Daoy (cell line): Measurements from ENCODE around the gene FRMD1. TPM values are rescaled to one million over a fixed set of nuclear protein-coding genes. Genes with fewer than 3 reads are reported as not detected.

Source experiments
- DNase-seq: peaks from one replicate; pipeline ENCODE4 v3.0.0-alpha.2; 2015; ENCODE audit warnings: low read depth
- total RNA-seq: library from RNA; depleted of rRNA; stranded (reverse); fragments of >200 nt; shearing (Covaris generic); gene quantifications from 2 replicates; pipeline ENCODE4 v1.2.3, GENCODE V29; 2014

Gene FRMD1
- total RNA-seq, 1 experiment from 2014 or later = not detected

- DNase-seq = no peak
These were observed 32.9 kb upstream of the FRMD1 start for GRCh38 chr6:168111911-168112310.

- no peak for DNase-seq
These were observed 31.4 kb upstream of the FRMD1 start for GRCh38 chr6:168110437-168110836.

GRCh38 chr6:168109171-168109570 is 30.2 kb upstream of the FRMD1 start:
- DNase-seq = no peak

DNA sequence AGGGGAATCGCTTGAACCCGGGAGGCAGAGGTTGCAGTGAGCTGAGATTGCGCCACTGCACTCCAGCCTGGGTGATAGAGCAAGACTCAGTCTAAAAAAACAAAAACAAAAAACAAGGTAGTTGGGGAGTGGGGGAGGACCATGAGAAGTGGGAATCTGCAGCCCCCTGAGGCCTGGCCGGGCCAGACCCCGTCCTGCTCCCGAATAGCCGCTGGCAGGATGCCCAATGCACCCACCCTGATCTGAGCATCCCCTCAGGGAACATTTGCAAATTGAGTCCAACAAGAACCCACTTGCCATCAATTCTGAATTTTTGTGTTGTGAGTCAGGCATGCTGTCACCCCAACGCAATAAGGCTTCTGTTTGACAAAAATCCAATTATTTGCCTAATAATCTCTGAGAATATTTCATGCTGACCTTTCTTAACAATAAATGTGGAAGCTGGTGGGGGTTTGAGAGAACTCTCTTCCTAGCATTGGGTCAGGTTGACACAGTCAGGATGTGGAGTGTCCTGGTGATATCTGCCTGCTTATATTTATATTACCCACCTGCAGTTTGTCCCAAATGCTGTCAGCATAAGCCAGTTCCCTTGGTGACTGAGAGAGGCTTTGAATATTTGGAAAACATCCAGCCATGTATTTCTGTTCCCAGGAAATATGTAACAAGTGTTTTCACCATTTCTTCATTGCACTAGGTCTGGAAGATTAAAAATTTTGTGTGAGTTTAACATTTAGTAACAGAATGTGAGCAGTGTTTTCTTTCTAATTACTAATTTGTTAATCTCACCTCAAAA is 28.4 kb upstream of the FRMD1 start:
- no peak for DNase-seq

- no peak for DNase-seq
These were observed 27.6 kb upstream of the FRMD1 start for GRCh38 chr6:168106633-168107005.

GRCh38 chr6:168105813-168106632 is 27.0 kb upstream of the FRMD1 start:
- DNase-seq = no peak

DNA sequence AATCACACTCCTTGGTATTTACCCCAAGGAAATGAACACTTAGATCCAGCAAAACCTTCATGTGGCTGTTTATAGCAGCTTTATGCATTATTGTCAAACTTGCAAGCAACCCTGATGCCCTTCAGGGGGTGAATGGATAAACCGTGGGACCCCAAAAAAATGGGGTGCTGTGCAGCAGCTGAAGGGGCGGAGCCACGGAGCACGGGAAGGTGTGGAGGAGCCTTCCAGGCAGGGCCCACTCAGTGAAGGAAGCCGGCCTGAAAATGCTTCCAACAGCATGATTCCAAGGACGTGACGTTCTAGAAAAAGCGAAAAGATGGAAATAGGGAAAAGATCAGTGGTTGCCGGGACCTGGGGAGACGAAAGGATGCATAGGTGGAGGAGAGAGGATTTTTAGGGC is 25.6 kb upstream of the FRMD1 start:
- DNase-seq = no peak

- no peak for DNase-seq
These were observed 24.2 kb upstream of the FRMD1 start for GRCh38 chr6:168103050-168103830.

DNA sequence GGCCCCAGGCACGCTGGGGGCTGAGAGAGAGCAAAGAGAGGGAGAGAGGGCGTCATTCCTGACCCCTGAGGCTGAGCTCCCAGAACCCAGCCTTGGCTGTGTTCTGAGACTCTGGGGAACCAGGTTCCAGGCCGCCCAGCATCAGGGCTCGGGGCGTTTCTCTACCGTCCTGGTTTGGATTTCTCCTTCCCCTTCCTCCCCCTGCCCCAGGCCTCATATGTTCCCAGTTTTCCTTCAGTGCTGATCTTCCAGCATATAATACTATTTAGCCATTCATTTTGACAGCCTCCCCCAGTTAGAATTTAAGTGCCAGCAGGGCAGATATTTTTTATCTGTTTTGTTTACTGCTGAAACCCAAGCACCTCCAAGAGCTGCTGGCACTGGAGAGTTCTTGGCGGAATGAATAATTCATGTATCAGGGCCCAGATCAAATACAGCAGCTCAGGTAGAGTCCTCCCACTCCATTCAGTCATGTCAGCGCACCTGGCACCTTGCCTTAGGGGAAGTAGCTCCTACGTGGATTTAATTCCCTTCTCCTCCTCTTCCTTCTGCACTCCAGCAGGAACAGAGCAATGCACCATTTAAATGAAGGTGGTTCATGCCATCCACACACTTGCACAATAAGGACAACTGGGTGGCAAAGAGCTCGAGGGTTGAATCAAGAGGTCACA is 23.4 kb upstream of the FRMD1 start:
- DNase-seq = no peak

DNA sequence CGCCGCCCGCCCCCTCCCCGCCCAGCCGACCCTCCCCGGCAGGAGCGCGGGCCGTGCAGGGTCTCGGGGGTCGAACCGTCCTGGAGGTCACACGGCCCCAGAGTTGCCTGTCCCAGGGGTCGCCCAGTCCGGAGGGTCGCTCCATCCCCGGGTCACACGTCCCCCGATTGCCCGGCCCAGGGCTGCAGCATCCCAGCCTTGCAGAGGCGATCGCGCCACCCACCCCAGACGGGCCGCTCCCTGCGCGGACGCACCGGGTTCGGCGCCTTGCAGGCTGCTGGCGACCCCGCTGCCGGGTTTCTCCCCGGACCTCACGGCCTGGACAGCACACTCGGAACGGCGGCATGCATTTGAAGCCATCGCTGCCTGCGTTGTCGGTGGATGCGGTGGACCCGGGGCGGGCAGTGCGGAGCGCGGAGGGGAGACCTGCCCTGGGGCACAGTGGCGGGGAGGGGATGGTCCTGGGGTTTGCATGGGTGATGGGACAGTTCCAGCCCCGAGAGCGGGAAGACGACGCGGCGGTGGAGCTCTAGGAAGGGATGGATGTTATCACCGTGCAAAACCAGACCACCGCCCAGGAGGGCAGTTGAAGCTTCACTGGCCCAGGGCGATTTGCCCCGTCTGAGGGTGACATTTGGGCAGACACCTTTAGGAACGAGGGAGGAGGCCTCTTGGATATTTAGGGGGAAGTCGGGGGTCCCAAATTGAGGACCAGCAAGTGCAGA is 22.7 kb upstream of the FRMD1 start:
- no peak for DNase-seq

DNA sequence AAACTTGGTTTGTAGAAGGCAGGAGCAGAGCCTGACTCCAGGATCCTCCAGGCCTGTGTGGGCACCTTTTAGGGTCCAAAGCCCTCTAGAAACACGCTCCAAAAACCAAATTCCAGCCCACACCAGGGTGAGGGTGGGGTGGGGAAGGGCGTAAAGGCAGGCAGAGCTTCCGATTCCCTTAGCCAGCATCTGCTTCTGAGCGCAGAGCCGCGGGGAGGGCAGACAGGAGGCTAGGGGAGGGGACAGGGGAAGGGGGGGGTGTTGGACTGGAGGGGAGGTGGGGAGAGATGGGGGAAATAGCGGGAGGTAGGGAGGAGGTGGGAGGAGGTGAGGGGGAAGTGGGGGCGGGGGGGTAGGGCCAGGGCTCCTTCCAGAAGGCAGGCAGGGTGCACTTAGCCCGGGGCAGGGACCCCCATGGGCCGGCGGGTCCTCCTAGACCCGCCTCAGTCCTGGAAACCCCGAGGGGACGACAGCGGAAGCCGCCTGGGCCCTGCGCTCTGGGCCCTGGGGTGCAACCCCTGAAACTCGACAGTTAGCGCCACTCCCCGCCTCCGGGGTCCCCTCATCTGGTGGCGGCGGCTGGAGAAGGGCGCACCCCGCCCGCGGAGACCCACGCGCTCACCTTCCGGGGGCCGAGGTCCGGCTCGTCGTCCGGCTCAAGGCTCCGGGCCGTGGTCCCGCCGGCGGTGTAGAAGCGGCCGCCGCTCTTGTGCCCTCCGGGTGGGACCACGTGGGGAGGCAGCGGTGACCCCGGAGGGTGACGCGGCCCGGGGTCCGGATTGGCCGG is 22.0 kb upstream of the FRMD1 start:
- no peak for DNase-seq

DNA sequence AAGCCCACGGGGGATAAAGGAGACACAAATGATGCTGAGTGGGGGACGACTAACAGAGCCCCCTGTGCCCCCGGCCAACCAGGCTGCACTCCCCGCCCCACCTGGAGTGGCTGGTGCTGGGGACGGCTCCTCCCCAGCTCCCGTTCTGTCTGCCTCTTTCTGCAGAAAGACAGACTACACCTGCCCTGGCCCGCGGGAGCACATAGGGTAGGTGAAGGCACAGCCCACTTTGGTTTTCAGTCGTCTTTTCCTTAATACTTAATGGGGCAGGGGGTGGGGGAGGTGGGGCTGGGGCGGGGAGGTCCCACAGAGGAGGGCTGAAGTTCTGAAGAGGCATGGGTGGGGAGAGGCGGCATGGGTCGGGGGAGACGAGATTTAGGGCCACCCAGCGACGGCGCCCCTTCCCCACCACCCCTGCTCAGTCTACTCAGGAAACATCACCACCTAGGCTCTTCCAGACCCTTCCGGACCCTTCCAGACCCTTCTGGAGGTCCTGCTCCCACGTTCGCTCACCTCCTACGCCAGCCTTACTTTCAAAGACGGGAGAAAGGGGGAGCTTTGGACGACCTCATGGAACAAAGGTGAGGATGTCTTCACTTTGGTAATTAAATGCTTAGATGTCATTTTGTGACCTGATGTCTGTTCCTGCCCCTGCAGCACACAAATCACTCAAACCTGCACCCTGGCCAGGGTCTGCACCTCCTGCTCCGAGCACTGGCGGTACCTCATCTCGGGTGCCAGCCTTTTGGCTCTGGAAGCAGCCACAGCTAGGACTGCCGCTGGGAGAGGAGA is 21.2 kb upstream of the FRMD1 start:
- no peak for DNase-seq

DNA sequence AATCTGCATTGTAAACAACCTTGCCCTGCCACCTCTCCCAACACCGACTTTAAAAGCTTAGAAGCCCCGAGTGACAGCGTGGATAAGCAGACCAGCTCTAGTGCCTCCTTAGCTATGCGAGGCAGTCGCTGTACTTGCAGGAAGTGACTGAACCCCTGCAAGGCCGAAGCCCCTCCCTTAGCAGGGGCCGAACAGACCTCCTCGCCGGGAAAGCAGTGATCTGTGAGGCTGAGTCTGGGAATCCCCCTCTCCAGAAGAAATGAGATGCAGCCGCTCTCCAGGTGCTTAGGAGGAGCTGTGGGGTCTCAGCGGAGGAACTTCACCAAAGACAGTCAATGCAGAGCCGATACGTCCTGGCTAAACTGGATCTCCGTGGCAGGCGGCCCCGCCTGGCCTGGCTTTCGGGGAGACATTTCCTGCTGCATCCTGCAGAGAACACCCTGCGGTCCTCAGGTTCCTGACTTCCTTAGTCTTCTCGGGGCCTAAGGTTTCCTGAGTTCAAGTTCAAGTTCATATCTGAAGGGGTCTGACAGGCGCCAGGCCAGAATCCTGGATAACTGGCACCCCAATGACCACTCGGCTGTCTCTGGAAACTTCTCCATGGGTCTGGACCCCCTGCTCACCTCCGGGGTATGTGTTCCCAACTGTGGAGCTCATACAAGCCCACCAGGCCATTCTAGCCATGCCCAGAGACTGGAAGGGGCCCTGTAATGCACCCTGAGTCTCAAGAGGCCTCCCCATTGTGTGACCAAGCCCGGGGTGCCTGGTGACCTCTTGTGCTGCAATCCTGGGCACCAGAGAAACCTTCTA is 20.4 kb upstream of the FRMD1 start:
- no peak for DNase-seq

DNA sequence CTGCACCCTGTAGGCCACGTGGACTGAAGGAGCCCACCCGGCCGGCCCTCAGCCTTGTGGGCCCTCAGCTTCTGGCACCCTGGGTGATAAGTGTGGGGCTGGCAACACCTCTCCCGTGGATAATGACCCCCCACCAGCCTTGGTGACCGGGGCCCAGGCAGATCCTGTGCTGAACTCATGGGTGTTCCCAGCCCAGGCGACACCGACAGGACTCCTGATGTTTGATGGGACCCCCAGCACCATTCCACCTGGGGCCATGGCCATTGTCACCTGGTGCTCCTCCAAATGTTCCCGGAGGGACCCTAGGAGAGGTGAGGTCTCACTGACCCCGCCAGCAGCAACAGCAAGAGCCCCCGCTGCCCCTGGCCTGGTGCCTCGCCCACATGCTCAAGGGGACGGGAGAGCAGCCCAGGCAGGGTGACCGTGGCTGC is 19.4 kb upstream of the FRMD1 start:
- no peak for DNase-seq

- DNase-seq = no peak
These were observed 18.8 kb upstream of the FRMD1 start for GRCh38 chr6:168097621-168098430.

GRCh38 chr6:168097221-168097620 is 18.2 kb upstream of the FRMD1 start:
- DNase-seq = no peak

GRCh38 chr6:168096271-168096764 is 17.3 kb upstream of the FRMD1 start:
- no peak for DNase-seq
